Left lung (tissue), 10 donors: ENCODE measurements around the gene RGL1. TPM values are rescaled to one million over a fixed set of nuclear protein-coding genes. Genes with fewer than 3 reads are reported as not detected.
A peak's percentile ranks its signal among the peaks of the same experiment; 100 is the strongest.

ENCODE experiments used
- ATAC-seq: fragments of 200-7000 bp; cut with Tn5 transposase; one replicate; pipeline ENCODE4 v1.9.1; 2020; ENCODE audit warnings: moderate library complexity
- DNase-seq, 4 donors: peaks; one replicate each; pipeline ENCODE4 v3.0.0-alpha.2; 2013 to 2020
- H3K27ac ChIP-seq, 2 donors: fragments of 200-600 bp; sonication (generic) in 1 of 2; one replicate each; pipeline versions ENCODE4 v1.5.0 to v1.8.0; 2020 to 2021
- H3K27me3 ChIP-seq, 2 donors: fragments of 200-600 bp; sonication (generic) in 1 of 2; one replicate each; pipeline versions ENCODE4 v1.5.0 to v1.8.0; 2020 to 2021
- H3K36me3 ChIP-seq, 2 donors: fragments of 200-600 bp; sonication (generic) in 1 of 2; one replicate each; pipeline versions ENCODE4 v1.5.0 to v1.8.0; 2020 to 2021
- H3K4me1 ChIP-seq, 2 donors: fragments of 200-600 bp; one replicate each; pipeline ENCODE4 v1.8.0; 2021
- H3K4me3 ChIP-seq, 2 donors: fragments of 200-600 bp; sonication (generic) in 1 of 2; one replicate each; pipeline versions ENCODE4 v1.5.0 to v1.8.0; 2020 to 2021; ENCODE audit warnings: mild to moderate bottlenecking in 1 of 2
- H3K9me3 ChIP-seq, 2 donors: fragments of 200-600 bp; sonication (generic) in 1 of 2; one replicate each; pipeline versions ENCODE4 v1.5.0 to v1.8.0; 2020 to 2021
- CTCF ChIP-seq, 2 donors: fragments of 200-600 bp; sonication (generic) in 1 of 2; IDR thresholded peaks; one replicate each; pipeline versions ENCODE4 v1.5.0 to v1.8.0; 2021; ENCODE audit warnings: antibody characterized with exemption in 2 of 2
- intact Hi-C, 2 donors: fragments of 100-400 bp; cut with DNase I; formaldehyde crosslinking; loops; one replicate each; pipeline versions ENCODE4 v1.11.2 to v1.14.2; 2022
- polyA plus RNA-seq, 6 donors: library from polyadenylated mRNA; unstranded; fragments of 120-200 nt; gene quantifications; one replicate each; pipeline ENCODE4 v1.2.1, GENCODE V29; 2013; ENCODE audit not compliant: insufficient read length in 6 of 6
- total RNA-seq, 2 donors: library from RNA; stranded (reverse); fragmentation: NEBNext Ultra II Directional; extraction: Animal tissue kit (Norgen Biotek cat#: 25700); gene quantifications; one replicate each; pipeline ENCODE4 v1.2.1, GENCODE V29; 2021
- donor health status: DM: no; HTN: yes; CAD: no.
- donor health status: DM: no; HTN: no; CAD: no.

Gene RGL1
- total and polyA plus RNA-seq, 8 donors: 33.7 to 52.6 (median 40.9) TPM

GRCh38 chr1:183810756-183811544 lies 6.0 kb downstream of the RGL1 start:
- peak overlapping the region in 1 of 2 donors; percentile 0 for H3K4me3 ChIP-seq
- TF ChIP-seq CTCF (IDR thresholded peaks at IDR 0.05): no peak
- DNase-seq (no peak), ATAC-seq (no peak)
- intact Hi-C loops: no loop called here
- H3K9me3 ChIP-seq: no peaks in the 10 kb centered on the region
- no peaks in the 10 kb centered on the region for H3K36me3 ChIP-seq
- peaks cover 21 to 81% of the 10 kb centered on the region in 2 donors for H3K4me1 ChIP-seq
- no peaks in the 10 kb centered on the region for H3K27me3 ChIP-seq
- no peak overlapping the region for H3K27ac ChIP-seq

GRCh38 chr1:183812128-183812527 lies 7.2 kb downstream of the RGL1 start:
- no peak for TF ChIP-seq CTCF (IDR thresholded peaks at IDR 0.05)
- intact Hi-C loops: no loop called here
- Histone ChIP-seq H3K27ac (no peak overlapping the region), H3K36me3 (no peaks in the 10 kb centered on the region), H3K4me1 (peaks cover 14 to 83% of the 10 kb centered on the region in 2 donors), H3K27me3 (no peaks in the 10 kb centered on the region), H3K4me3 (no peak overlapping the region), H3K9me3 (no peaks in the 10 kb centered on the region)
- no peak for ATAC-seq
- no peak for DNase-seq

- TF ChIP-seq CTCF (IDR thresholded peaks at IDR 0.05): no peak
- intact Hi-C loops: no loop called here
- peak in 1 of 4 donors; percentile 62 for DNase-seq
- Histone ChIP-seq H3K9me3 (no peaks in the 10 kb centered on the region), H3K27me3 (no peaks in the 10 kb centered on the region), H3K4me3 (no peak overlapping the region), H3K4me1 (peaks cover 21 to 83% of the 10 kb centered on the region in 2 donors), H3K27ac (peak overlapping the region in 1 of 2 donors; percentile 38), H3K36me3 (no peaks in the 10 kb centered on the region)
- peak; percentile 67 for ATAC-seq
Observed at GRCh38 chr1:183812686-183813569, 8.0 kb downstream of the RGL1 start.

GRCh38 chr1:183814121-183814681 lies 9.3 kb downstream of the RGL1 start:
- ATAC-seq: no peak

More at GRCh38 chr1:183814121-183814681, 9.3 kb downstream of the RGL1 start:
- H3K36me3 ChIP-seq: no peaks in the 10 kb centered on the region
- TF ChIP-seq CTCF (IDR thresholded peaks at IDR 0.05): no peak
- peak overlapping the region in 1 of 2 donors; percentile 38 for H3K27ac ChIP-seq
- H3K27me3 ChIP-seq: no peaks in the 10 kb centered on the region
- peaks cover 24 to 73% of the 10 kb centered on the region in 2 donors for H3K4me1 ChIP-seq
- no peaks in the 10 kb centered on the region for H3K9me3 ChIP-seq
- intact Hi-C loops: no loop called here
- H3K4me3 ChIP-seq: no peak overlapping the region
- DNase-seq: no peak
